Activated CD4-positive, alpha-beta T cell treated with anti-CD3 and anti-CD28 coated beads, Interleukin-2, Interleukin-6, amounts not matched to agents 100 ng/mL and 50 ng/mL, durations not matched to agents 16 hours and 8 hours (primary cell): ENCODE measurements around the gene PRAC1.
"Not testable (repeated sequence)": the region's sequence is repeated elsewhere in the genome, so short reads cannot be mapped to it uniquely, and the experiment has no call there.

Experiments
- DNase-seq: peaks from one replicate; pipeline ENCODE4 v3.0.0-alpha.2; 2020

Gene PRAC1

DNA sequence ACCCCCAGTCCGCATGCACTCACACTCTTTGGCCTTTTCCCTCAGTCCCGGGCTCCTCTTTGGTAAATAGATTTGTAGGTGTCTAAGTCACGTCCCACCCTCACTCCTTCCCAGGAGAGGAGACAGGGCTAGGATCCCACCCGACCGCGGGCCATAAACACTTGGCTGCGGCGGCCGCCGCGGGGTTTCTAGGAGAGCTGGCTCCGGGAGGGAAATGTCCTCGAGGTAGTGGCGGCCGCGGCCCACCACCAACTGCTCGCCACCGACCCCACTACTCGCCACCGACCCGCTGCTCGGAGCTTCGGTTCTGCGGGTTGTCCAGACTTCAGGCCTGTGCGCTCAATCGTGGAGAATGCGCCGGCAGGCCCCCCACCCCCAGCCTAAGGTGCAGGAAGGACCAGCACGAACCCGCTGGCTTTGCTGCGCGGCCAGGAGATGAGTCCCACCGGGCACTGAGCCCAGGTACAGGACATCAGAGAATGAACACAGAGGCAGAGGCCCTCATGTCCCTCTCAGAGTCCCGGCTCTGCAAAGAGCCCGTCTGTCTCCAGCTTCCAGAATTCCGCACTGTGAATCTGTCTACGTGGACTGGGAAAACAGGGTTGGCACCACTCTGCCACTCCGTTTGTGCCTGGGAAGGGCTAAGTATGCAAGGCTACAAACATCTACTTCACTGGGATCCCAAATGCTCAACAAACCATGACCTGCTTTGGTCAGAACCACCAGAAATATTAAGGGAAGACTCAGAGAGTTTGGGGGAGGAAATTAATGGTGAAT, 3.2 kb upstream of the PRAC1 start:
- no peak for DNase-seq

DNA sequence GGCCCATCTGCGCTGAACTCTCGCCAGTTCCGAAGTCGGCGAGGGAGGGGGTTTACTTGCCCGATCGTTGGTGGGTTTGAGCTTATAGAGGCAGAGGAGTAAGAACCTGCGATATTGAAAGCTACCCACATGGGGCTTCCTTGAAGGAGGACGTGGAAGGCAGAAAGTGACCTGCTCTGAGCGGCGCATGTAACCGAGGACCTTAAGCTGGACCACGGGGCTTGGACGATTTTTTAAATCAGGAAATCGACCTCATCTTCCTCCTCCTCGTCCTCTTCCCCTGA, 2.6 kb upstream of the PRAC1 start:
- DNase-seq: no peak

DNA sequence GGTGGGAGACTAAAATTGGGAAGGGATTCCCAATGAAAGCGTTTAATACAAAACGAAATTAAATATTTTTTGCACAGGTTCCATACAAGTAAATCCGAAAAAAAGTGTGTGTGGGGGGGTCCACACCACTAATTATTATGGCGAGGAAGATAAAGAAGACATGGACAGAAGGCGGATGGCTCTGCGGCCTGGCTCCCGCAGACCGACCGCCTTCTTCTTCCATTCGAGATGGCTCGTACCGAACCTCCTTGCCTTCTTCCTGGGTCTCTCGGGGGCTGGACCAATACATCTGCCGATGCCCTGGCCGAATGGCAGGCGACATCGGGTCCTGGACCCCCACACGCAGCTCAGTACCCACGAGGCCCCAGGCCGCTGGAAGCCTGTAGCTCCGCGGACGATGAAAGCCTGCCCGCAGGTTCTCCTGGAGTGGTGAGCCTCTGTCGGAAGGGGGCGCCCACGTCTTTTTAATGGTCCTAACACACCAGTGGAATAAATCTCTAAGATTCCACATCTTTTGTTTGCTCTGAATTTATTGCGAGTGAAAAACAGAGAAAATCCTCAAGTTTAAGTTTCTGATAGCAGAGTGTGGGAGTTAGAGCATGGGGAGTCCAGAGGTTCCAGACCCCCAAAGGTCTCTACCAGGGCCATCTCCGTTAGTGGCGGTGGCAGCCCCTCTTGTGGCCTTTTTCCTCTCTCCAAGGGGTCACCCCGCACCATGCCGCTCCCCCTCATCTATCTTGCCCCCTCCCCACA, 2.1 kb upstream of the PRAC1 start:
- peak; percentile 85 for DNase-seq

GRCh38 chr17:48723423-48724250, 1.3 kb upstream of the PRAC1 start:
- peak; percentile 36 for DNase-seq

DNA sequence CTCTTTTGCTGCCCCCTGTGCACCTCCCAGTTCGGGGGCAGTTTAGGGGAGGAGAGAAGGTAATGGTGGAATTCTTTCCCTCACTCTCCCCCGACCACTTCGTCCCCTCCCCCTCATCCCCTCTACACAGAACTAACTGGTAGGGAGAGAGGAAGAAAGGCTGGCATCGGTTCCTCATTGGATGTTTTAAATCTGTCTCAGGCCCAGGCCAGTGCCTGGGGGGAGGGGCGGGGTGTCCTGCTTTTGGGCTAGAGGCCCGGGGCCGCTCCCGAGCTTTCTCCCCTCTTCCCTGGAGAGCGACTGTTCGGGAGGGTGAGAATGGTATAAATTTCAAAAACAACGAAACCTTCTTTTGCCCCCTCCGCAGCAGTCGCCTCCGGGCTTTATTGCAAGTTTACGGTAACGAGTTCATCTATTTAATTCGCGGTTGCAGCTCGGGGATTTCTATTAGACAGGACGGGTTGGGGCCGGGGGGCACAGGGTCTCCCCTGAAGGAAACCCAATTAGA, 651 bp upstream of the PRAC1 start, which contains the start of gene PRAC2:
Gene PRAC2, plus strand, starts transcription at position 271 of the 508 bp plus-strand sequence. CDS start 1,226 bp downstream, outside the sequence.
- no peak for DNase-seq

DNA sequence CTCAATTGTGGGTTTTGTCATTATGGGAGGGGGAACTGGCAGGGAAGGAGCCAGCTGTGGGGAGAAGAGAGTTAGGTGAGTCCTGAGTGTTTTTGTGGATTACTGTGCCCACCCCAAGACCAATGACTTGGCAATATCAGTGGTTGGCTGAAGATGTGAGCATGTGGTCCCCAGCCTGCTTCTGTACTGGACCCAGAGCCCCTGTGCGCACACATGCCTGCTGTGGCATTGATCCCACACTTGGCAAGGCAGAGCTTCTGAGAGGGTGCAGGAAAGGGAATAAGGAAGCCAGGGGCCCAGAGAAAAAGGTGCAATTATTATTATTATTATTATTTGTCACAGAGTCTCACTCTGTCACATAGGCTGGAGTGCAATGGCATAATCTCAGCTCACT, 1.3 kb downstream of the PRAC1 start:
- no peak for DNase-seq

- no peak for DNase-seq
These were observed 1.9 kb downstream of the PRAC1 start for GRCh38 chr17:48720266-48721008.

- no peak for DNase-seq
These were observed 2.6 kb downstream of the PRAC1 start for GRCh38 chr17:48719642-48720265.

GRCh38 chr17:48718761-48719641, 3.3 kb downstream of the PRAC1 start:
- no peak for DNase-seq

- no peak for DNase-seq
These were observed 4.0 kb downstream of the PRAC1 start for GRCh38 chr17:48718227-48718760.

- no peak for DNase-seq
These were observed 4.7 kb downstream of the PRAC1 start for GRCh38 chr17:48717367-48718226.

DNA sequence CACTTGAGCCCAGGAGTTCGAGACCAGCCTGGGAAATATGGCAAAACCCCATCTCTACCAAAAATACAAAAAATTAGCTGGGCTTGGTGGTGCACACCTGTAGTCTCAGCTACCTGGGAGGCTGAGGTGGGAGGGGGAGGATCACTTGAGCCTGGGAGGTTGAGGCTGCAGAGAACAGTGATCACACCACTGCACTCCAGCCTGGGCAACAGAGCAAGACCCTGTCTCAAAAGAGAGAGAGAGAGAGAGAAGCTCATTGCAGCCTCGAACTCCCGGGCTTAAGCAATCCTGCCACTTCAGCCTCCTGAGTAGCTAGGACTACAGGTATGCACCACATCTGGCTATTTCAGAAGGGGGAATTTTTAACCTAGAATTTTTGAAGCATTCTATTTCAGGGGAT, 5.8 kb downstream of the PRAC1 start:
- not testable (repeated sequence) for DNase-seq

DNA sequence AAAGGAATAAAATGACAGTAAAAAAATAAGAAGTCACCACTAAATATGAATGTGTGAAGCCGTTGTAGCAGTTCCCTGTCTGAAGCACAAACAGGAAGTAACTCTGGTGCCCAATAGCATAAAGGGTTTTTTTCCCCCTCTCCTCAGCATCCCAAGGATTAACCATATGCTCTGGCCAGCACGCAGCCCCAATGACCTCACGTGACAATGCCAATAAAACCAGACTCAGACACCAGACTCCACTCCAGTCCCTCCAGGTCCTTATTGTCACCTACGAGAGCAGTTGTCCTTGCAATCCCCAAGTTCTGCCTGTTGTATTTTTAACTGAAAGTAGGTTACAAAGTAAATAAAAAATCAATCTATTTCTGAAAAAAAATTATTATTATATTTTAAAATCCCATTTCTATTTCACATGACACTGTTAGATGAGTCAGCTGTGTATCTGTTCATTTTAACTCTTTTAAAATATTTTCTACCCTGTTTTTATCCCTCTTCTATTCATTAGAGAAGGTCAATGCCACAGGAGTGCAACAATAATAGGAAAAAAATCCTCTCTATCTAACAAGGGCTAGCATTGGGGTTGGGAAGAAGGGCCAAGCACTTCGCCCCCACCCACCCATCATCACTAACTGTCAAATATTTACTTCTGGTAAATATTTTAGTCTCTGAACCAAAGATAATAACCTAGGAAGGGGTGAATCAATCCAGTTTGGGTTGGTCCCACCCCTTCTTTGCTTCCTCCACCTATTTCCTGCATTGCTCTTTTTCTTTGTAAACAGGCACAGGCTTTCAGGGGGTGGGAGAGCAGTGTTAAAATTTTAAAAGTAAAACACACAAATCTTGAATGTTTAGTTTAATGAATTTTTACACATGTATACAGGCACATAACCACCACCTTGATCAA, 6.6 kb downstream of the PRAC1 start:
- DNase-seq: no peak

DNA sequence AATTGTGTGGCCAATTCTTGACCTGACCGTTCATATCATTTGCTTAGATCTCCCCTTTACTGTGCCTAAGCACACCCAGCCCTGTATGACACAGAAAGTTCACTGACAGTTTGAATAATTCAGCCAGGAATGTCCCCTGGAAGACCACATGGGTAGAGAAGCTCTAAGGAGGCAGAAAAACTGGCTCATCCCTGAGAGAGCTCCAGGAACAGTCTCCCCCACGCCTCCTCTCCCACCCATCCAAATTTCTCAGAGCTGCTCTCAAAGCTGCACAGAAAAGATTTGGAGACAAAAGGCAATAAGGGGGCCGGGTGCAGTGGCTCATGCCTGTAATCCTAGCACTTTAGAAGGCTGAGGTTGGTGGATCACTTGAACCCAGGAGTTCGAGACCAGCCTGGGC, 11.2 kb downstream of the PRAC1 start:
- DNase-seq: no peak

GRCh38 chr17:48704361-48705248, 17.7 kb downstream of the PRAC1 start:
- no peak for DNase-seq

GRCh38 chr17:48701864-48702532, 20.3 kb downstream of the PRAC1 start:
- no peak for DNase-seq

GRCh38 chr17:48693178-48693577, 29.1 kb downstream of the PRAC1 start:
- DNase-seq: no peak
